A673 (cell line): ENCODE results near the gene WNT8B. TPM values are rescaled to one million over a fixed set of nuclear protein-coding genes. Genes with fewer than 3 reads are reported as not detected.

Experiments
- Bru-seq: library from RNA; stranded (reverse); fragments of 400-500 nt; gene quantifications from one replicate; lab custom pipeline; 2021; lab: Mats Ljungman, UMichigan
- BruChase-seq, 2 experiments: library from RNA; stranded (reverse); fragments of 400-500 nt; gene quantifications; one replicate each; lab custom pipeline; 2021; lab: Mats Ljungman, UMichigan
- BruUV-seq: library from RNA; stranded (reverse); fragments of 400-500 nt; replicated peaks from 2 replicates; lab custom pipeline; 2021; lab: Mats Ljungman, UMichigan
- CTCF ChIA-PET: fragments of 300-600 bp; sonication (Branson Sonifier 250); formaldehyde crosslinking; loops from one replicate; lab custom pipeline; 2022; ENCODE audit warnings: antibody characterized with exemption; lab: Charles Lee
- POLR2A ChIA-PET: fragments of 300-600 bp; sonication (Branson Sonifier 250); formaldehyde crosslinking; loops from one replicate; lab custom pipeline; 2022; ENCODE audit warnings: antibody characterized with exemption; ENCODE audit not compliant: low non-redundant PET; lab: Charles Lee
- DNase-seq: peaks from one replicate; pipeline ENCODE4 v3.0.0-alpha.2; 2015; ENCODE audit warnings: low spot score
- H3K27ac ChIP-seq: fragments of 200-600 bp; sonication (generic); 2 replicates; pipeline ENCODE4 v1.5.1; 2016; ENCODE audit warnings: mixed run types, low read depth, mild to moderate bottlenecking, mixed read lengths, antibody characterized with exemption, low read length; ENCODE audit not compliant: poor library complexity, severe bottlenecking
- H3K27me3 ChIP-seq: fragments of 200-600 bp; sonication (generic); replicated peaks from 2 replicates; pipeline ENCODE4 v1.6.1; 2017; ENCODE audit warnings: mixed run types, low read depth, mild to moderate bottlenecking, mixed read lengths, antibody characterized with exemption, low read length; ENCODE audit not compliant: insufficient read depth, poor library complexity
- H3K36me3 ChIP-seq: fragments of 200-600 bp; sonication (generic); 2 replicates; pipeline ENCODE4 v1.6.1; 2016; ENCODE audit warnings: mixed run types, mild to moderate bottlenecking, mixed read lengths, antibody characterized with exemption, low read length; ENCODE audit not compliant: insufficient read depth, poor library complexity, severe bottlenecking
- H3K4me1 ChIP-seq: fragments of 200-600 bp; sonication (generic); 2 replicates; pipeline ENCODE4 v1.6.1; 2017; ENCODE audit warnings: mixed run types, mild to moderate bottlenecking, mixed read lengths, antibody characterized with exemption, low read length; ENCODE audit not compliant: insufficient read depth, poor library complexity, severe bottlenecking
- H3K4me3 ChIP-seq: fragments of 200-600 bp; sonication (generic); 2 replicates; pipeline ENCODE4 v1.5.1; 2016; ENCODE audit warnings: low read depth, mixed run types, mild to moderate bottlenecking, mixed read lengths, low read length; ENCODE audit not compliant: poor library complexity, severe bottlenecking
- H3K9me3 ChIP-seq: fragments of 200-600 bp; sonication (generic); 2 replicates; pipeline ENCODE4 v1.6.1; 2016; ENCODE audit warnings: mixed run types, low read depth, mild to moderate bottlenecking, mixed read lengths, antibody characterized with exemption, low read length; ENCODE audit not compliant: poor library complexity, severe bottlenecking
- EZH2 ChIP-seq: fragments of 200-600 bp; sonication (generic); IDR thresholded peaks from 2 replicates; pipeline ENCODE4 v1.6.1; 2017; ENCODE audit warnings: borderline replicate concordance, low read depth, mild to moderate bottlenecking, mixed read lengths, antibody characterized with exemption, low read length; ENCODE audit not compliant: poor library complexity, severe bottlenecking
- intact Hi-C: fragments of 100-400 bp; cut with micrococcal nuclease; formaldehyde crosslinking; loops from one replicate; pipeline ENCODE4 v1.10.0; 2022; ENCODE audit not compliant: unreplicated experiment
- long read RNA-seq: library from polyadenylated mRNA; stranded (forward); transcript quantifications from one replicate; pipeline ENCODE4 v2.0.0, GENCODE V29; 2022
- total RNA-seq: library from RNA; stranded (reverse); gene quantifications from 2 replicates; pipeline ENCODE4 v1.2.3, GENCODE V29; 2021
- TF ChIP-seq, protein P1 (sequence below): fragments of 300-800, 200-600 bp; sonication (generic); conservative IDR thresholded peaks from 2 replicates; pipeline ENCODE4 v1.5.1; 2017; ENCODE audit warnings: low read depth, mild to moderate bottlenecking, antibody characterized with exemption, low read length, moderate library complexity, mixed read lengths

Gene WNT8B, protein sequence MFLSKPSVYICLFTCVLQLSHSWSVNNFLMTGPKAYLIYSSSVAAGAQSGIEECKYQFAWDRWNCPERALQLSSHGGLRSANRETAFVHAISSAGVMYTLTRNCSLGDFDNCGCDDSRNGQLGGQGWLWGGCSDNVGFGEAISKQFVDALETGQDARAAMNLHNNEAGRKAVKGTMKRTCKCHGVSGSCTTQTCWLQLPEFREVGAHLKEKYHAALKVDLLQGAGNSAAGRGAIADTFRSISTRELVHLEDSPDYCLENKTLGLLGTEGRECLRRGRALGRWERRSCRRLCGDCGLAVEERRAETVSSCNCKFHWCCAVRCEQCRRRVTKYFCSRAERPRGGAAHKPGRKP
- total RNA-seq (not detected in 2 replicates), Bru-seq, nascent RNA (percentile 4 among the genes with signal in this experiment), BruChase-seq, experiment 1, labeled RNA remaining after a 2-hour chase (percentile 4 among the genes with signal in this experiment), BruChase-seq, experiment 2, labeled RNA remaining after a 6-hour chase (percentile 4 among the genes with signal in this experiment)
- long read RNA-seq, result 0 reads

DNA sequence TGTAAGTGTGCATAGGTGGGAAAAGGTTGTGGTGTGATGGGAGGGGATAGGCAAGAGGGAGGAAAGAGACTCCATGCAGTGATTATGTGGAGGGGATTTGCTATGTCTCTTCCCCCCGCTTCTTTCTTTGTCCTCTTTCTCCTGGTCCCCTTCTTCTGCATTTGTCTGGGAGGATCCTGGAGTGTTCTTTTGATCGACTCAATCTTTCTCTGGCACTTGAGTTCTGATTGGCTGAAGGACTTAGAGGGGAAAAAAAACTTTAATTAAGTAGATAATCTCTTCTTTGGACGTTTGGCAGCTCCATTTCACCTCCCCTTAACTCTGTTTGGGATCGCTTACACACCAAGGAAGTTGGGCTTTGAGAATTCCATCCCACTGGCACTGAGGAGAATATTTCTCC is at the start of gene WNT8B:
WNT8B (plus strand) TSS at position 301 of the 400 bp plus-strand sequence. CDS start 160 bp downstream, outside the sequence.
- H3K27me3 ChIP-seq, result peaks cover 38% of the 10 kb centered on the region
- no peaks in the 10 kb centered on the region for H3K9me3 ChIP-seq
- DNase-seq, result no peak
- no peaks in the 10 kb centered on the region for H3K36me3 ChIP-seq
- POLR2A ChIA-PET, result no interaction called here
- no peak within 1 kb of the TSS for H3K27ac ChIP-seq
- CTCF ChIA-PET, result interaction anchor here (0.6 kb wide), 1 partner anchor 20 kb away, joined by 4 read pairs; no protein-coding TSS in a partner anchor
- H3K4me1 ChIP-seq, result no peaks in the 10 kb centered on the region
- TF ChIP-seq, protein P1, sequence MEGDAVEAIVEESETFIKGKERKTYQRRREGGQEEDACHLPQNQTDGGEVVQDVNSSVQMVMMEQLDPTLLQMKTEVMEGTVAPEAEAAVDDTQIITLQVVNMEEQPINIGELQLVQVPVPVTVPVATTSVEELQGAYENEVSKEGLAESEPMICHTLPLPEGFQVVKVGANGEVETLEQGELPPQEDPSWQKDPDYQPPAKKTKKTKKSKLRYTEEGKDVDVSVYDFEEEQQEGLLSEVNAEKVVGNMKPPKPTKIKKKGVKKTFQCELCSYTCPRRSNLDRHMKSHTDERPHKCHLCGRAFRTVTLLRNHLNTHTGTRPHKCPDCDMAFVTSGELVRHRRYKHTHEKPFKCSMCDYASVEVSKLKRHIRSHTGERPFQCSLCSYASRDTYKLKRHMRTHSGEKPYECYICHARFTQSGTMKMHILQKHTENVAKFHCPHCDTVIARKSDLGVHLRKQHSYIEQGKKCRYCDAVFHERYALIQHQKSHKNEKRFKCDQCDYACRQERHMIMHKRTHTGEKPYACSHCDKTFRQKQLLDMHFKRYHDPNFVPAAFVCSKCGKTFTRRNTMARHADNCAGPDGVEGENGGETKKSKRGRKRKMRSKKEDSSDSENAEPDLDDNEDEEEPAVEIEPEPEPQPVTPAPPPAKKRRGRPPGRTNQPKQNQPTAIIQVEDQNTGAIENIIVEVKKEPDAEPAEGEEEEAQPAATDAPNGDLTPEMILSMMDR, result no peak
- no peak for TF ChIP-seq EZH2
- intact Hi-C loops, result no loop called here
- BruUV-seq, result no TSS peak
- H3K4me3 ChIP-seq, result no peak within 1 kb of the TSS

DNA sequence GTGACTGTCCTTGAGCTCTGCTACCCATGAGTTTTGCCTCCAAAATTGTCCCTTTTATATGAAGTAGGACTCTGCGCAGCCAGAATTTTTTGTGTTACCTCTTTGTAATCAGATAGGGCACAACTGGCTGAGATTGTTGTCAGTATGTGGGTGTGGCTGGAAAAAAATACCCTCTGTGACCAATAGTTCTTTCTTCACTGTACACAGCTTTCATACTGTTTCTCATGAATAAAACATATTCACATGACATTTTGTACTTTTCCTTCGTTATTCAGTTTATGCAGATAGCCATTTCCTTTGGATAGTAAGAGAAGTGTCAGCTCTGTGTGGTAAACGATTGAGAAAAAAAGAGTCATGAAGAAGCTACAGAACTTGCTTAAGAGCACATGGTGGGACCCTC is 49.6 kb upstream of the WNT8B start:
- intact Hi-C loops, result no loop called here
- CTCF ChIA-PET, result no interaction called here
- H3K4me1 ChIP-seq, result no peaks in the 10 kb centered on the region

DNA sequence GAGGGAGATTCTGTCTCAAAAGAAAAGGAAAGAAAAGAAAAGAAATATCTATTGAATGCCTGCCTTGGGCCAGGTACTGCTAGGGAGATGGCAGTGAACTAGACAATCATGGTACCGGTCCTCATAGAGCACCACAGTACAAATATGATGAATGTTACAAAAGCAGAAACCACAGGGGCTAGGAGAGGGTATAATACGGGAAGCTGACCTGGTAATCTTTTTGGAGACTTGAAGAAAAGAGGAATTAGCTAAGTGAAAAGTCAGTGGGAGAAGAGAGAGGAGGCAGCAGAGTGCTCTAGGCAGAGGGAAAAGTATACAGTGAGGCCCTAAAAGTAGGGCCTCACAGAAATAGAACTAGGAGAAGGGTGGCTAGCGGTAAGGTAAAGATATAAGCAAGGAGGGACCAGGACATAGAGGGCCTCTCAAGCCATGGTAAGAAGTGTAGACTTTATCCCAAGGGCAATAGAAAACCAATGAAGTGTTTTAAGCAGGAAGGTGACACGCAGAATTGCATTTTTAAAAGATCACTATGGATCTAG is 42.8 kb upstream of the WNT8B start:
- Histone ChIP-seq H3K9me3 (no peaks in the 10 kb centered on the region), H3K4me1 (no peaks in the 10 kb centered on the region), H3K27me3 (no peaks in the 10 kb centered on the region), H3K4me3 (no peak overlapping the region), H3K36me3 (no peaks in the 10 kb centered on the region), H3K27ac (no peak overlapping the region)
- intact Hi-C loops, result no loop called here
- TF ChIP-seq, protein P1, result no peak
- TF ChIP-seq EZH2, result no peak
- DNase-seq, result no peak
- CTCF ChIA-PET, result no interaction called here
- POLR2A ChIA-PET, result interaction anchor here (0.6 kb wide), 1 partner anchor 17 kb away, joined by 3 read pairs; no protein-coding TSS in a partner anchor
- no TSS peak for BruUV-seq

More for the DNA sequence above, 49.6 kb upstream of the WNT8B start:
- H3K27ac ChIP-seq, result no peak overlapping the region
- BruUV-seq, result no TSS peak
- no peak for DNase-seq
- no peaks in the 10 kb centered on the region for H3K36me3 ChIP-seq
- H3K4me3 ChIP-seq, result no peak overlapping the region
- POLR2A ChIA-PET, result interaction anchor here (0.7 kb wide), 1 partner anchor 43 kb away, joined by 3 read pairs; no protein-coding TSS in a partner anchor
- H3K9me3 ChIP-seq, result no peaks in the 10 kb centered on the region
- TF ChIP-seq, protein P1, result no peak
- no peak for TF ChIP-seq EZH2
- no peaks in the 10 kb centered on the region for H3K27me3 ChIP-seq
